Kidney epithelial cell (primary cell): ENCODE data around the gene NKX2-1. TPM values are rescaled to one million over a fixed set of nuclear protein-coding genes. Genes with fewer than 3 reads are reported as not detected.
A peak's percentile ranks its signal among the peaks of the same experiment; 100 is the strongest.

ENCODE experiments used
- DNase-seq: peaks from one replicate; pipeline ENCODE4 v3.0.0-alpha.2; 2010; ENCODE audit warnings: low read depth
- H3K27me3 ChIP-seq: 2 replicates; pipeline ENCODE4 v1.6.0; 2011; ENCODE audit warnings: low read length; ENCODE audit not compliant: control insufficient read depth, insufficient read depth
- H3K36me3 ChIP-seq: 2 replicates; pipeline ENCODE4 v1.5.1; 2011; ENCODE audit warnings: low read length; ENCODE audit not compliant: control insufficient read depth, insufficient read depth
- H3K4me3 ChIP-seq: 2 replicates; pipeline ENCODE4 v1.5.1; 2011; ENCODE audit warnings: low read depth, mild to moderate bottlenecking, control low read depth, low read length
- total RNA-seq: library from RNA; depleted of rRNA; stranded (reverse); fragments of >200 nt; gene quantifications from 2 replicates; pipeline ENCODE4 v1.2.3, GENCODE V29; 2015
- TF ChIP-seq, protein P1 (sequence below): IDR thresholded peaks from 2 replicates; pipeline ENCODE4 v1.5.1; 2011; ENCODE audit warnings: mild to moderate bottlenecking, moderate library complexity, low read length, control low read depth, inconsistent platforms; ENCODE audit not compliant: insufficient read depth, poor library complexity, severe bottlenecking

Gene NKX2-1
- total RNA-seq, 1 donor from 2014 or later, result not detected

DNA sequence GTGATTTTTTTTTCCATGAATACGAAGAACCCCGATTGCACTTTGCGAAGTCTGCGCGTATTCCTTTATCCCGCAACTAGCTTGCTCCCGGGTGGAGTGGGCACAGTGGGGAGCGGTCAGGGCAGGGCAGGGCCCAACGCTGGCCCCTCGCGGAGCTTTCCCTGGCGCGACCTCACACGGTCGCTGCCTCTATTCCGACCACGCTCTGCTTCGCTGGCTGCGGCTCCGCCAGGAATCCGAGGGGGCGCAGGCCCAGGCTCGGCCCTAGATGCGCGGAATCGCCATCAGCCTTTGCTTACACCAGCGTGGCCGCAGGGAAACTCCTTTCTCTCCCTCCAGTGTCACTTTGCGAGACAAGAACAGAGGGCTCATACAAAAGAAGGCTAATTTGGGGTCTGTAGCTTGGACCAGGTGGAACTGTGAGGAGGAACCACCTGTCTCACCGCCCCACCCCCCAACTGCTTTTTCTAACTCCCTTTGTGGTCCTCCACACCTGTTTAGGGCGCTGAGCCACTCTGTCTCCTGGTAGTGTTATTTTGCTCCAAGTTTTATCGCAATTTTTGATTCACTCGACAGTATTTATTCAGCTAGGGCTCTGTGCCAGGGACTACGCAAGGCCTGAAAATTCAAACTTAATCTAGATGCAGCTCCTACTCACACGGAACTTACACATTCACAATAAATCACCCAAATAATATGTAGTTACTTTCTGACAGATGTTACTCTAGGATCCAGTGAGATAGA, 3.1 kb upstream of the NKX2-1 start:
- peaks cover 95% of the 10 kb centered on the region for H3K27me3 ChIP-seq
- no peak overlapping the region for H3K4me3 ChIP-seq
- no peak for DNase-seq
- TF ChIP-seq, protein P1, sequence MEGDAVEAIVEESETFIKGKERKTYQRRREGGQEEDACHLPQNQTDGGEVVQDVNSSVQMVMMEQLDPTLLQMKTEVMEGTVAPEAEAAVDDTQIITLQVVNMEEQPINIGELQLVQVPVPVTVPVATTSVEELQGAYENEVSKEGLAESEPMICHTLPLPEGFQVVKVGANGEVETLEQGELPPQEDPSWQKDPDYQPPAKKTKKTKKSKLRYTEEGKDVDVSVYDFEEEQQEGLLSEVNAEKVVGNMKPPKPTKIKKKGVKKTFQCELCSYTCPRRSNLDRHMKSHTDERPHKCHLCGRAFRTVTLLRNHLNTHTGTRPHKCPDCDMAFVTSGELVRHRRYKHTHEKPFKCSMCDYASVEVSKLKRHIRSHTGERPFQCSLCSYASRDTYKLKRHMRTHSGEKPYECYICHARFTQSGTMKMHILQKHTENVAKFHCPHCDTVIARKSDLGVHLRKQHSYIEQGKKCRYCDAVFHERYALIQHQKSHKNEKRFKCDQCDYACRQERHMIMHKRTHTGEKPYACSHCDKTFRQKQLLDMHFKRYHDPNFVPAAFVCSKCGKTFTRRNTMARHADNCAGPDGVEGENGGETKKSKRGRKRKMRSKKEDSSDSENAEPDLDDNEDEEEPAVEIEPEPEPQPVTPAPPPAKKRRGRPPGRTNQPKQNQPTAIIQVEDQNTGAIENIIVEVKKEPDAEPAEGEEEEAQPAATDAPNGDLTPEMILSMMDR, result no peak
- H3K36me3 ChIP-seq, result no peaks in the 10 kb centered on the region

DNA sequence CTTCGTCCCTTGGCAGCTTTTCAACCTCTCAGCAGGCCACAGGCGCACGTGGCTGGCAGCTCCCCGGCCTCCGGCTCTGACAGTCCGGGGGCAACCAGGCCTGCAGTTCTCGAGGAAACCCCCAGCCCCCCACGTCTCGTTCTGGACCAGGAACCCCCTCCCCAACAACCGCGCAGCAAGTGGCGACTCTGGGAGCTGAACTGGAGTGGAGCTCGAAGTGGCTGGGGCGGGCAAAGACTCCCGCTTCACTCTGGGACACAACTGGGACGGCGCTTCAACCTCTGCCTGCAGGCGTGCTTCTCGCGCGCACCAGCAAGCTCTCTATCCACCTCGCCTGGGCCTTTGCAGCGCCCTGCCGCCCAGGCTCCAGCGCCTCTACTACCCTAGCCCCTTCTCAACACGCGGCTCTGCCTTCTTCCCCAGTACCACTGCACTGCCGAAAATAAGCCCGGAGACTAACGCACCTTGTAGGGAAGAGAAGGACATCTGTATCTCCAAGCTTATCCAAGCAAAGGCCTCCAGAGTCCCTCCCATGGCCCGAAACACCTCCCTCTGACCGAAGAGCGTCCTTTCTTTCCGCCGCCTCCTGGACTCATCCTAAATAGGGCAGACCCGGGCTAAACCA, 2.4 kb upstream of the NKX2-1 start:
- H3K27me3 ChIP-seq, result peaks cover 97% of the 10 kb centered on the region
- TF ChIP-seq, protein P1, result no peak
- DNase-seq, result no peak
- no peaks in the 10 kb centered on the region for H3K36me3 ChIP-seq
- H3K4me3 ChIP-seq, result no peak overlapping the region

DNA sequence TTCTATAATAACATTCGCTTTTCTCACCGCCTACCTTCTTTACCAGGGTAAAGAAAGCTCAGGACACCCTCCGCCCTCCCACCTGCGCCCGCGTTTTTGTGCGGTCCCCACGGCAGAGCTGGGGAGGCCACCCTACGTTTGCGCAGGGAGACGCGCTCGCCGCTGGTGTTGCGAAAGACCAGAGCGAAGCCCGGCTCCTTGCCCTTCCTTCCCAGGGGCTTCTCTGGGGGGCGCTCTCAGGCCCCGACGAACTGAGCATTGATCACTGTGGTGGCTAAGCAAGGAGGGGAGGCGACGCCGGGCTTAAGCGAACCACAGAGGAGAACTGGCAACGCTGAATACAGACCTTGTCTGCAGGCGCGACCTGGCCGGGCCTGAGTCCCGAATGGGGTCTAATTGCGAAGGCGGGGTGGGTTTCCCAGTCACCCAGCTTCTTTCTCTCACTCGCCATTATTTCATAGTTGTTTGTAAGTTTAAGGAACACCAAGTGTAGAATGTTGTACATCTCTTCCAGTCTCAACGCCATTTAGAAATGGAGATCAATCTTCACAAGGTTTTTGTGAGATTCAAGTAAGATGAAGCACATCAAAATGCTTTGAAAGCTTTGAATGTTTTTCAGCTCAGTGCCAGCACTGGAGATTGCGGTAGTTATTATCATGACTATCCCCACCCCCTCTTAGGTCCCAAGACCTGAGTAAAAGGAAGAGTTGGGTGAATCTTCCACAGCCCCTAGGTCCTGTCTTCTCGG, 1.7 kb upstream of the NKX2-1 start:
- peaks cover 97% of the 10 kb centered on the region for H3K27me3 ChIP-seq
- no peaks in the 10 kb centered on the region for H3K36me3 ChIP-seq
- DNase-seq, result no peak
- TF ChIP-seq, protein P1, result no peak
- no peak overlapping the region for H3K4me3 ChIP-seq

DNA sequence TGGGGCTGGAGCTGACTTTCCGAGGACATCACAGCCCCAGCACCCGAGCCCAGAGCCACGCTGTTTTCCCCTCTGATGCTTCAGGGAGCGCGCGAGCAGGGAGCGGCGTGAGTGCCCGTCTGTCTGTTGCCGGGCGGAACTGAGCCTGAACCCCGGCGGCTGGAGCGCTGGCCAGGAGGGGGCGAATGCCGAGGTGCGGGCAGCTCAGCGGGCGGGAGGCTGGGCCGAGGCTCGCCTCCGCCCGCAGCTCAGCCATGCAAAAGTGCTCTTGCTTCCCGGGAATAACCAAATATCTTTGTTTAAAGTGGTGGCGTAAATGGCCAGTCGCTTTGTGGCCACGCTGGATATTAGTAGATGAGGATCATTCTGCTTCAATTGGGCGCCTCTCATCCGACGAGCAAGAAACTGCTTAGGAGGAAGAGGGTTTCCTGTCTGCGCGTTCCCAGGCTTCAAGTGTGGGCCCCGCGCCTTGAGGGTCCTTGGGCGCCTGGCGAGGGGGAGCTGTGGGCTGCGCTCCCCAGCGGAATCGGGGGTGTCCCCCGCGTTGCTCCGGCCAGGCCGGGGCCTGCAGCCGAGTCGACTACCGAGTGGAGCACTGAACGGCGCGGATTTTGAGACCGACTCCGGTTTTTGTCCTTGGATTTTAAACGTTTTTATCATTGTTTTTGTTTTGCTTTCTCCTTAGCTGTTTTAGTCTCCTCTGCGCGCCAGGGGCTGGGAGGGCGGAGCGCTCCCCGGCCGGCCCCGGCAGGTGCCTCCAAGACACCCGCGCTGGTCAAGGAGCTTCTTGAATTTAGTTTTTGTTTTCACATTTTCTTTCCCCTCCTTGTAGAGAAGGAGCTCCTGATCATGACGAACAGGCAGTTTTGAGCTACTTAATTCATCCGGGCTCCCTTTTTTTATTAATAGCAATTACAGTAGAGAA, 831 bp upstream of the NKX2-1 start:
- Histone ChIP-seq H3K36me3 (no peaks in the 10 kb centered on the region), H3K27me3 (peaks cover 96% of the 10 kb centered on the region), H3K4me3 (no peak overlapping the region)
- DNase-seq, result no peak
- TF ChIP-seq, protein P1, result peak; percentile 28

DNA sequence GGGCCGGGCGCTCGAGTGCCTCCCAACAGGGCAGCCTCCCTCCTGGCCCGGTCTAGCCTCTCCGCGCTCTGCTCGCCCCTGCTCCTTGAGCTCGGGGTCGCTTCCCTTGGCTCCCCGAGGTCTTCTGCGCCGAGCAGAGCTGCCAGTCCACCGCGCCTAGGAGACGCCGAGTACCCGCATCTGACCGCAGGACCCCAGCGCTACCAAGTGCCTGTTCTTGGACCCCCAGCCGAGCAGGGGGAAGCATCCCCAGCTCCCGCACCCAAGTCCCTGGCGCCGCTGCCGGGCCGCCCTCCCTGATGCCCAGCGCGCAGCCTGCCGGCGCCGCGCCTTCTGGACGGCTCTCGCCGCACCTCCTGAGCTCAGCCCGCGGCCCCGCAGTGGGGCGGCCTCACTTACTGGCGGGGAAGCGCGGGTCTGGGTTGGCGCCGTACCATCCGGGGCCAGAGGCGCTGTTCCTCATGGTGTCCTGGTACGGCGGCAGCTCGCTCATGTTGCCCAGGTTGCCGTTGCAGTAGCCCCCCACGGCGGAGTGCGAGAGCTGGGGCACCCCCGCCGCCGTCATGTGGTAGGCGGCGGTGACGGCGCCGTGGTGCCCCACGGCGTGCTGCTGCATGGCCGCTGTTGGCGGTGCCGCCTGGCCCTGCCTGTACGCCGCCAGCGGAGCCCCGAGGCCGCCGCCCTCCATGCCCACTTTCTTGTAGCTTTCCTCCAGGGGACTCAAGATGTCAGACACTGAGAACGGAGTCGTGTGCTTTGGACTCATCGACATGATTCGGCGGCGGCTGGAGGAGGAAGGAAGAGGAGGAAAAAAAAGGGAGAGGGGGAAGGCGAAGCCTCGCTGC, 1.2 kb downstream of the NKX2-1 start:
- Histone ChIP-seq H3K27me3 (peaks cover 96% of the 10 kb centered on the region), H3K36me3 (no peaks in the 10 kb centered on the region), H3K4me3 (no peak overlapping the region)
- TF ChIP-seq, protein P1, result no peak
- DNase-seq, result no peak
